8988T (cell line): ENCODE measurements around the gene LASP1NB.

Experiments used
- DNase-seq: peaks from one replicate; pipeline ENCODE4 v3.0.0; 2011

The LASP1NB gene

GRCh38 chr17:38925263-38925995, at the start of gene LASP1NB:
Gene LASP1NB (plus strand): TSS chr17:38925614.
- DNase-seq, result no peak

- DNase-seq, result peak; percentile 1
Measured at GRCh38 chr17:38877130-38877851, 48.1 kb upstream of the LASP1NB start.

GRCh38 chr17:38879878-38880665, 45.3 kb upstream of the LASP1NB start:
- DNase-seq, result peak; percentile 88

DNA sequence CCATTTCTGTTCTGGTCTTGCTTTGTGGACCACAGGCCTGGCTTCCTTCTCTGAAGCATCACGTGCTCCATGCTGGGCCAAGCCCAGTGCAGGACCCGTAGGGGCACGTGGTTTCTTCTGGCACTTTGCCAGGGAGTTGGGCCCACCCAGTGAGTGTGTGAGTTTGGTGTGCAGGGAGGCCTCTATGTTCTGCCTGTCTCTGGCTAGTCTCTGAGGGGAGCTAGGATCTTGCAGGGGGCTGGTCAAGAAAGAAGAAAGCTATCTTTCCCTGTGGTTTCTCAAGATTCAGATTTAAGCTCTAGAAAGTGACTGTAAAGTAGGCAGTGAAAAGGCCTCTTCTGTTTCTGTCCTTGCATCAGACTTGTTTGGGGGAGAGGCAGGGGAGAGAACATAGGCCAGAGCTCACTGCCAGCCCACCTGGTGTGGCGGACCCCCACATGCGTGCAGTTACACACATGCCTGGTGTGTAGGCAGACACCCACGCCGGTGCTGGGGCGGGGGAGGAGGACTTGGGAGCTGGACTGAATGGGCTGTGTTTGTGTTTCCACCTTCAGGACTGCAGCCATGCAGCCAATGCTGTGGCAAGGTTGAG, 43.7 kb upstream of the LASP1NB start:
- DNase-seq, result no peak

GRCh38 chr17:38882870-38883269, 42.5 kb upstream of the LASP1NB start:
- no peak for DNase-seq

- no peak for DNase-seq
Measured at GRCh38 chr17:38883592-38884526, 41.6 kb upstream of the LASP1NB start.

- DNase-seq, result no peak
Measured at GRCh38 chr17:38885044-38885727, 40.2 kb upstream of the LASP1NB start.

GRCh38 chr17:38885728-38886642, 39.4 kb upstream of the LASP1NB start:
- no peak for DNase-seq

- no peak for DNase-seq
Measured at GRCh38 chr17:38886643-38887010, 38.8 kb upstream of the LASP1NB start.

- DNase-seq, result no peak
Measured at GRCh38 chr17:38888842-38889241, 36.6 kb upstream of the LASP1NB start.

DNA sequence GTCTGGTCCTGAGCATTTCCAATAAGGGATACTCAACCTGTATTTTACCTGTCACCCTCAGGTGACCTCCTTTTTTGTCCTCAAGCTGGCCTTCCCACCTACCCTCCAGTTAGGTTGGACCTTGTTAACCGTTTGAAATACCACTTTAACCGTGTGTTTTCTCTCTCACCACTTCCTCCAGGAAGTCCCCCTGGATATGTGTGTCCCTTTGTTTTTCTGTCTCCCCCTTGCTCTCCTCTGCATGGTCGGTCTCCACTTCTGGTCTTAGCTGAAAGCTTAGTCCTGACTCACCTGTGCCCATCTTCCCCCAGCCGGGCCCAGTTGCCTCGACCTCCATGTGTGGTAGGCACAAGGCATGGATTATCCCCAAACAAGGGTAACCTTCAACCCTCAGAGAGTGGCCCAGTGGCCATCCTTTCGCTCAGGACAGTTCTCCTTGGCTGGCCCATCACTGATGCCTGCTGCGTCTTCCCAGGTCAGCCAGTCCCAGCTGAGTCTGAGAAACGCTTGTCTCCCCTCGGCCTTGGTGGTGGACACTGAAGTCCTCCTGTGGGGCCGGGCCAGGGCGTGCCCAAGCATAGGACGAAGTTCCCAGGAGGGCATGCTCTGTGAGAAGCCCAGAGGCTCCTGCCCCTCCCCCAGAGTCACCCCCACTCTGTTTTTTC, 35.5 kb upstream of the LASP1NB start:
- no peak for DNase-seq

- DNase-seq, result no peak
Measured at GRCh38 chr17:38890410-38890746, 35.0 kb upstream of the LASP1NB start.

DNA sequence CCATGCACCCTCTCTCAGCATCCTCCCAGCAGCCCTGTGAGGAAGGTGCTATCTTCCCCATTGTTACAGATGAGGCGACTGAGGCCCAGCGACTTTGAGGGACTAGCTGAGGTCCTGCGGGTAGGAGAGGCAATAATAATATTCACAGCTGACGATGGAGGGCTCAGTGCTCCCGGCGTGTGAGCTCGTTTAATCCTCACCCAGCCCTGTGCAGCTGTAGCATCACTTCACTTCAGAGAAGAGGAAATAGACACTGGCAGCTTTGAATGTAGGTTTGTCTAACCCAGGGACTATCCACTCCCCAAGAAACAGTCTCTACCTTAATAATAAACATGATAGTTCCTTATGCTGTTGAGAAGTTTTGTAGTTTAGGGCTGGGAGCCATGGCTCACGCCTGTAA, 34.0 kb upstream of the LASP1NB start:
- DNase-seq, result no peak

DNA sequence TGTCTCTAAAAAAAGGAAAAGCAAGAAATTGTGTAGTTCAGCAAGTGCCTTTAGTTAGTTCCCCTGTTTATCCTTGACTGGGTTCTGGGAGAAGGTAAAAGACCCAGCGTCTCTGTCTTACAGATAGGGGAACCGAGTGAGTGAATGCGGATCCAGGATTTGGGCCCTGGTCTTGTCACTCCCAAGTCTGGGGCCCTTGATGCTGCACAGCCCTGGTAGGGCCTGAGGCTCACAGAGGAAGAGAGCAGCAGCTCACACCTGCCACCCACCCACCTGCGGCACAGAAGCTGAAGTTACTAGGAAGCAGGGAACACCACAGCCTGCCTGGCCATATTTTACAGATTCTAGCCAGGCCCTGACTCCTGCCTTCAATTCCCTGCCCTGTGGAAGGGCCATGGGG, 33.3 kb upstream of the LASP1NB start:
- DNase-seq, result no peak

- no peak for DNase-seq
Measured at GRCh38 chr17:38892620-38893019, 32.8 kb upstream of the LASP1NB start.

DNA sequence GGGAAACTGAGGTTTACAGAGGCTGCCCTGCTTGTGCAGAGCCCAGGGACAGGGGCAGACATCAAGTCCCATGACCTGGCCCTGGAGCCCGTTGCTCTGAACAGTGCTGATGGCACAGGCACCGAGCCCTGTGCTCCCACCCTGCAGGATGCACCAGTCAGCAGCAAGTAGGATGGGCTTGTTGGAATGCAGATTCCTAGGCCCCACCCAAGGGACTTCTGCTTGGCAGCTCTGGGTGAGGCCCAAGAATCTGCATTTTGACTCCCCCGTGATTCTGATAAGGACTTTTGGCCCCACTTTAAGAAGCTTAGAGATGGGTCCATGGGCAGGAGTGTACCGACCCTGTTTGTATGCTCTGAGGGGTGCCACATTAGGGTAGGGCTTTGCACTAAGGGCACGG, 32.3 kb upstream of the LASP1NB start:
- DNase-seq, result no peak

- no peak for DNase-seq
Measured at GRCh38 chr17:38893607-38894006, 31.8 kb upstream of the LASP1NB start.

DNA sequence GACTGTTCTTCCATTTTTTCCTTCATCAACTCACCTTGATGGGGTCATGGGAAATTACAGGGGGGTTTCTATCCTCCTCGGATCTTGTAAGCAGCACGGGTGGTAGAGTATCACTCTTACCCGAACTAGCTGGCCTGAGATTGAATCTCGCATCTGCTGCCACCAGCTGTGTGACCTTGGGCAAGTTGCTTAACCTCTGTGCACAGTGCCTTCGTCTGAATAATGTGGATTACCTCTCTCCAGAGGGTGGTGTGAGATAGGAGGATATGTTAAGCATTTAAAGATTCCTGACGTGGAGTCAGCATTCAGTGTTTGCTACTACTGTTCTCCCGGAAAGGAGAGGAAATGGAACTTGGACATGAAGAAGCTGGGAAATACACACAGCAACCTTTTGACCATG, 31.1 kb upstream of the LASP1NB start:
- DNase-seq, result no peak

DNA sequence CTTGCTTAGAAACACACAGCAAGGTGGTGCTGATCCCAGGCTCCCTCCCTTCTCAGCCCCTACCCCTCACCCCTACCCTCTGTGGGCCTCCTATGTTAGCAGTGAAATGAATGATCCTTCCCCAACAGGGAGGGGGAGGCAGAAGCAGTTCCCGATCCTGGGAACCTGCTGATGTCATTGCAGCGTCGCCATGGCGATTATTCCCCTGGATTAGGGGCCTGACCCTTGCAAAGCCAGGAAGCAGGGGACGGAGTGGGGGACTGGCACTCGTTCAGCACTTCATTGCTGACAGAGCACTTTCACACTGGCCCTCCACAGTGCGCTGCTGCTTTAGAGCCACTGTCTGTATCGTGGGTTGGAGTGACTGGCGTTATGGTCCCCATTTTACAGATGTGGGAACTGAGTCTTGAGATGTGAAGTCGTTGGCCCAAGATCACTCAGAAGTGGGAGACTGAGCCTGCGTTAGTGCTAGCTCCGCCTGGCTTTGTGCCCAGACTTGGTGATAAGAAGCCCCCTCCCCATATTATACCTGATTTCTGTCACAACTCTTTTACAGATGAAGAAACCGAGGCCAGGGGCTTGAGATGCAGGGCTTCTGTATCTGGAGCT, 29.0 kb upstream of the LASP1NB start:
- DNase-seq, result no peak

- no peak for DNase-seq
Measured at GRCh38 chr17:38897176-38897575, 28.2 kb upstream of the LASP1NB start.
